ENCODE data around the gene HIC1. TPM values are rescaled to one million over a fixed set of nuclear protein-coding genes. Genes with fewer than 3 reads are reported as not detected.
A peak's percentile ranks its signal among the peaks of the same experiment; 100 is the strongest.

HIC1 gene
- polyA plus RNA-seq, 1 of the 3 experiments (the other 2 are of a cell fraction) = 6.4 TPM

GRCh38 chr17:2075336-2076086, 20.6 kb downstream of the HIC1 start:
- H3K27me3 ChIP-seq (ENCODE audit: insufficient read depth) = no peaks in the 10 kb centered on the region
- H3K4me3 ChIP-seq (ENCODE audit: low read depth in 2 of 2, low read length in 1 of 2) = no peak overlapping the region
- no peaks in the 10 kb centered on the region for H3K9me2 ChIP-seq
- peaks cover 4% of the 10 kb centered on the region for H3F3A ChIP-seq (replicated peaks; ENCODE audit: insufficient read depth)
- peaks cover 2% of the 10 kb centered on the region; the same call in 1 of the 2 replicates for H3K79me2 ChIP-seq (ENCODE audit: insufficient read depth)
- H3K9me3 ChIP-seq = no peaks in the 10 kb centered on the region
- peaks cover 0 to 46% of the 10 kb centered on the region in 2 experiments; a peak in 1 of 4 replicates for H3K4me1 ChIP-seq (ENCODE audit: control insufficient read depth in 1 of 2, insufficient read depth in 2 of 2, low read depth in 1 of 2, low read length in 1 of 2)
- peaks cover 9 to 20% of the 10 kb centered on the region in 2 experiments for H3K36me3 ChIP-seq (replicated peaks in 1 of 2; ENCODE audit: control insufficient read depth in 1 of 2, insufficient read depth in 2 of 2, low read length in 1 of 2)
- ChIA-PET POLR2A (interaction anchor here (1.0 to 1.1 kb wide), 3 partner anchors 10 to 79 kb away, joined by 3 to 5 read pairs (median 4); no protein-coding TSS in a partner anchor), CTCF (interaction anchor here (0.6 to 4.5 kb wide), 16 partner anchors 10 to 170 kb away, joined by 3 to 25 read pairs (median 4); partner anchors contain the start of gene HIC1)
- no peak overlapping the region for H3K9ac ChIP-seq
- peak overlapping the region in 1 of 2 experiments; percentile 95; a peak in 2 of 4 replicates for H3K27ac ChIP-seq (ENCODE audit: low read depth in 2 of 2, low read length in 1 of 2)
- H3K4me2 ChIP-seq = no peak overlapping the region
- TF ChIP-seq FOXM1 (IDR thresholded peaks at IDR 0.05; ENCODE audit: low read depth) = no peak
- no peak for TF ChIP-seq FOXJ3 (CRISPR knock-in tag; IDR thresholded peaks at IDR 0.05)
- peak in 1 of 2 experiments; percentile 44; a peak in 1 of 4 replicates for TF ChIP-seq EP300 (IDR thresholded peaks at IDR 0.05; ENCODE audit: borderline replicate concordance in 1 of 2, low read depth in 1 of 2, low read length in 1 of 2)
- peak; percentile 23 for TF ChIP-seq CHD2 (IDR thresholded peaks at IDR 0.05; ENCODE audit: low read length, partially characterized antibody)
- no peak for TF ChIP-seq USF2 (IDR thresholded peaks at IDR 0.05; ENCODE audit: borderline replicate concordance, low read depth, low read length)
- peak; percentile 30; the same call in 1 of the 2 replicates for TF ChIP-seq RAD21 (IDR thresholded peaks at IDR 0.05; ENCODE audit: low read length)
- no peak for TF ChIP-seq TAF1 (IDR thresholded peaks at IDR 0.05; ENCODE audit: borderline replicate concordance, low read depth, low read length)
- TF ChIP-seq ELF1 (IDR thresholded peaks at IDR 0.05) = no peak
- no peak for TF ChIP-seq ZBTB33 (IDR thresholded peaks at IDR 0.05; ENCODE audit: borderline replicate concordance, low read depth)
- TF ChIP-seq MXI1 (IDR thresholded peaks at IDR 0.05; ENCODE audit: low read depth, low read length) = no peak
- TF ChIP-seq NRF1 (IDR thresholded peaks at IDR 0.05; ENCODE audit: low read depth, low read length) = no peak
- no peak for TF ChIP-seq FOSL2 (IDR thresholded peaks at IDR 0.05; ENCODE audit: borderline replicate concordance, low read depth)
- TF ChIP-seq SIN3A (IDR thresholded peaks at IDR 0.05; ENCODE audit: borderline replicate concordance, low read depth, low read length) = no peak
- no peak overlapping the region for H2AFZ ChIP-seq (ENCODE audit: low read depth)
- 96% methylated on average over 6 of the region's 13 CpGs for WGBS (ENCODE audit: low lambda C conversion rate)
- H4K20me1 ChIP-seq (ENCODE audit: insufficient read depth) = no peaks in the 10 kb centered on the region
- peak; percentile 78 for DNase-seq

Measured in SK-N-SH (cell line).